SK-N-MC (cell line): ENCODE measurements around the gene PARD3.

Experiments used
- DNase-seq: peaks from one replicate; pipeline ENCODE4 v3.0.0-alpha.2; 2011; ENCODE audit warnings: low read depth, low spot score
- H3K27ac ChIP-seq: fragments of 200-600 bp; sonication (generic); 2 replicates; pipeline ENCODE4 v1.5.1; 2016; ENCODE audit warnings: mixed run types
- H3K36me3 ChIP-seq: fragments of 200-600 bp; sonication (generic); 2 replicates; pipeline ENCODE4 v1.6.1; 2017; ENCODE audit warnings: antibody characterized with exemption, low read length, mixed read lengths; ENCODE audit not compliant: insufficient read depth
- H3K4me3 ChIP-seq: fragments of 200-600 bp; sonication (generic); 2 replicates; pipeline ENCODE4 v1.5.1; 2016
- H3K9ac ChIP-seq: fragments of 200-600 bp; sonication (generic); 2 replicates; pipeline ENCODE4 v1.8.0; 2017; ENCODE audit warnings: mixed run types, mixed read lengths; ENCODE audit not compliant: insufficient read length
- H3K9me3 ChIP-seq: fragments of 200-600 bp; sonication (generic); 2 replicates; pipeline ENCODE4 v1.6.1; 2017; ENCODE audit warnings: low read depth, mild to moderate bottlenecking, antibody characterized with exemption, low read length, moderate library complexity, mixed read lengths
- EZH2 ChIP-seq: fragments of 200-600 bp; sonication (generic); IDR thresholded peaks from one replicate; pipeline ENCODE4 v1.6.1; 2017; ENCODE audit warnings: antibody characterized with exemption
- FOXP2 ChIP-seq: optimal IDR thresholded peaks from 2 replicates; pipeline ENCODE3; 2011; ENCODE audit warnings: mild to moderate bottlenecking, moderate library complexity; ENCODE audit not compliant: insufficient read depth; ENCODE audit errors: extremely low read length, control extremely low read depth
- POLR2AphosphoS5 ChIP-seq: IDR thresholded peaks from 2 replicates; pipeline ENCODE4 v1.6.1; 2012; ENCODE audit warnings: mild to moderate bottlenecking, low read depth, low read length, borderline replicate concordance

PARD3 gene

GRCh38 chr10:34423673-34424625, 391.1 kb downstream of the PARD3 start:
- DNase-seq: no peak
- no peak for TF ChIP-seq FOXP2
- TF ChIP-seq EZH2: no peak
- no peak for TF ChIP-seq POLR2AphosphoS5
- no peak overlapping the region for H3K27ac ChIP-seq
- H3K9me3 ChIP-seq: no peaks in the 10 kb centered on the region
- no peaks in the 10 kb centered on the region for H3K36me3 ChIP-seq
- H3K4me3 ChIP-seq: no peak overlapping the region
- no peak overlapping the region for H3K9ac ChIP-seq

- no peak for TF ChIP-seq POLR2AphosphoS5
- TF ChIP-seq EZH2: no peak
- no peak for TF ChIP-seq FOXP2
- Histone ChIP-seq H3K36me3 (no peaks in the 10 kb centered on the region), H3K9me3 (no peaks in the 10 kb centered on the region), H3K4me3 (no peak overlapping the region), H3K9ac (no peak overlapping the region), H3K27ac (no peak overlapping the region)
- no peak for DNase-seq
Observed at GRCh38 chr10:34420795-34421194, 394.3 kb downstream of the PARD3 start.

DNA sequence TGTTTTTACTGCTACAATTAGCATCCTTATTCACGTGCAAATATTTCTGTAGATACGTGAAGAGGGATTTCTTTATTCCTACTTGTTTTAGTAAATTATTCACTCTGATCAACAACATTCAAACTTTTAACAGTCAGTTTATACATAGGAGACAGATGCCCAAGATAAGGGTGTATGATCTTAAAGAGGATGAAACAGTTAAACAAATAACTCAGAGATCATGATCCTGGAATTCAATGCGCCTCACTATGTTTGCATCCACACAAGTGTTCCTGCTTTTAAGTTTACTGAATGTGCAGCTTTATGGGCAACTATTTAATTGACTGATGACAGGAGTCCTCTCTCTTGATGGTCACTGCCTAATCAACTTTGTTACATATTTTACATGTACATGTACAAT, 394.8 kb downstream of the PARD3 start:
- no peak for DNase-seq
- H3K4me3 ChIP-seq: no peak overlapping the region
- no peaks in the 10 kb centered on the region for H3K9me3 ChIP-seq
- no peak for TF ChIP-seq FOXP2
- TF ChIP-seq EZH2: no peak
- TF ChIP-seq POLR2AphosphoS5: no peak
- H3K9ac ChIP-seq: no peak overlapping the region
- H3K36me3 ChIP-seq: no peaks in the 10 kb centered on the region
- no peak overlapping the region for H3K27ac ChIP-seq

DNA sequence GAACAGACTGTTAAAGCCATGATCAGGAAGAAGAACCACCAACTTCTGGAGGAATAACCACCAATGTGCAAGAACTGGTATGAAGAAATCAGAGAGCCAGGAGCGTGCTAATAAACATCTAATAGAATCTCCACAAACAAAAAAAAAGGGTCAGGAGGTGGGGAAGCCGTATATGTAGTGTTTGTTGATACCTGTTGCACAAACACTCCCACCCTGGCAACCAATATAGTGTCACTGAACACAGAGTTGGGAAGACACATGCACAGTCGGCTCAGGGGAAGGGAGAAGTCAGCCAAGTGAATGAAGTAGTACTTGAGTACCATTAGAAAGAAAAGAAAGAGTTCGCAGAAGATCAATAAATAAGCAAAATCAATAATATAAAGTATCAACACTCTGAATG, 400.1 kb downstream of the PARD3 start:
- no peak overlapping the region for H3K9ac ChIP-seq
- no peak overlapping the region for H3K27ac ChIP-seq
- no peak for DNase-seq
- H3K4me3 ChIP-seq: no peak overlapping the region
- no peak for TF ChIP-seq POLR2AphosphoS5
- TF ChIP-seq EZH2: no peak
- TF ChIP-seq FOXP2: no peak
- H3K36me3 ChIP-seq: no peaks in the 10 kb centered on the region
- no peaks in the 10 kb centered on the region for H3K9me3 ChIP-seq

DNA sequence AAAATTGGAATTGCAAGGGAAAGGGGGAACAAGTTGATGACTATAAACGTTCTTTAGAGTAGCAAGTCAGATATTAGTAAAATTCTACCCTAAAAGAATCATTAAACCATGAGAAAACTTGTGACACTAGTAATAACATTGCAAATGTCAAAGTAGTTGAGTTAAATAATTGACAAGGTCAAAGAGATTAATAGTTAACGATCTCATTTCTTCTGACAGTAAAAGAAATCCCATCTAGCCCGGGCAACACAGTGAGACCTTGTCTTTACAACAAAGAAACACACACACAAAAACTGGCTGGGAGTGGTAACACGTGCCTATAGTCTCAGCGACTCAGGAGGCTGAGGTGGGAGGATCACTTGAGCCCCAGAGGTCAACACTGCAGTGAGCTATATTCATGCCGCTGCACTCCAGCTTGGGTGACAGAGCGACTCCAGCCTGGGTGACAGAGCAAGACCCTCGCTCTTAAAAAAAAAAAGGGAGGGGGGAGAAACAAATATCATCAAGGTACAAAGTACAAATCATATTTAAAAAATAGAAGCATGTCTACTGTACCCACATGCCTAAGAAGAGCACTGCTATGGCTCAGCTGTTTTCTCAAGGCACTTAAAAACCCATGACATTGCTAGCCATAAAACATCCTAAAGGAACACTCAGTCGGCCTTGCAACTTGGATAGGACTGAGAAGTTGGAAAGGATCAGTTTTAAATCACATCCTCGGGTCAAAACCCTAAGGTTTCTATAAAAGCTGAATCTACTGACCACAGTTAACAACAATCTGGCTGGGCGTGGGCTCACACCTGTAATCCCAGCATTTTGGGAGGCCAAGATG, 401.1 kb downstream of the PARD3 start:
- no peak for DNase-seq
- Histone ChIP-seq H3K4me3 (no peak overlapping the region), H3K9ac (no peak overlapping the region), H3K9me3 (no peaks in the 10 kb centered on the region), H3K36me3 (no peaks in the 10 kb centered on the region), H3K27ac (no peak overlapping the region)
- no peak for TF ChIP-seq POLR2AphosphoS5
- TF ChIP-seq FOXP2: no peak
- TF ChIP-seq EZH2: no peak

DNA sequence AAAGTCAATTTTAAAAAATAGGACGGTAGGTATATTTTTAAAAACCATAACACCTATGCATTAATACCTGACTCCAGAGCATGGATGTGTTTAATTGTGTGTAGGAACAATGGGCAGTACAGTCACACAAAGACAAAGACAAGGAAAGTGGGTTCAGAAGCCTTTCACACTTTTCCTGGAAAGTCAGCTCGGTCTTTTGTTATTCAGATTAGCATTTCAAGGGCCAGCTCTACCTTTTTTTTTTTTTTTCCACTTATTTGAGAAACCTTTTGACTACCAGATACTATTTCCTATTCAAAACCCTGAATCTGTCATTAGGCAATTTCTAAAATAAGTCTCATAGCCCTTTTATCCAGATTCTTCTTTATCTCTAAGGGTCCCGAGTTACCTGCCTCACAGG, 401.9 kb downstream of the PARD3 start:
- no peaks in the 10 kb centered on the region for H3K9me3 ChIP-seq
- no peak overlapping the region for H3K4me3 ChIP-seq
- TF ChIP-seq FOXP2 (no peak), EZH2 (no peak), POLR2AphosphoS5 (no peak)
- H3K36me3 ChIP-seq: no peaks in the 10 kb centered on the region
- no peak overlapping the region for H3K9ac ChIP-seq
- no peak for DNase-seq
- H3K27ac ChIP-seq: no peak overlapping the region

- Histone ChIP-seq H3K9ac (no peak overlapping the region), H3K27ac (no peak overlapping the region), H3K9me3 (no peaks in the 10 kb centered on the region), H3K4me3 (no peak overlapping the region), H3K36me3 (no peaks in the 10 kb centered on the region)
- DNase-seq: no peak
- no peak for TF ChIP-seq POLR2AphosphoS5
- TF ChIP-seq FOXP2: no peak
- TF ChIP-seq EZH2: no peak
Observed at GRCh38 chr10:34408956-34409355, 406.1 kb downstream of the PARD3 start.

- DNase-seq: no peak
- TF ChIP-seq POLR2AphosphoS5: no peak
- TF ChIP-seq EZH2: no peak
- TF ChIP-seq FOXP2: no peak
- H3K36me3 ChIP-seq: no peaks in the 10 kb centered on the region
- H3K4me3 ChIP-seq: no peak overlapping the region
- H3K9me3 ChIP-seq: no peaks in the 10 kb centered on the region
- H3K27ac ChIP-seq: no peak overlapping the region
- no peak overlapping the region for H3K9ac ChIP-seq
Observed at GRCh38 chr10:34408381-34408780, 406.7 kb downstream of the PARD3 start.
